ENCODE results near the gene NKAIN2. TPM values are rescaled to one million over a fixed set of nuclear protein-coding genes. Genes with fewer than 3 reads are reported as not detected.

NKAIN2 gene
- total RNA-seq, 1 experiment from 2014 or later, result 2.2 TPM

DNA sequence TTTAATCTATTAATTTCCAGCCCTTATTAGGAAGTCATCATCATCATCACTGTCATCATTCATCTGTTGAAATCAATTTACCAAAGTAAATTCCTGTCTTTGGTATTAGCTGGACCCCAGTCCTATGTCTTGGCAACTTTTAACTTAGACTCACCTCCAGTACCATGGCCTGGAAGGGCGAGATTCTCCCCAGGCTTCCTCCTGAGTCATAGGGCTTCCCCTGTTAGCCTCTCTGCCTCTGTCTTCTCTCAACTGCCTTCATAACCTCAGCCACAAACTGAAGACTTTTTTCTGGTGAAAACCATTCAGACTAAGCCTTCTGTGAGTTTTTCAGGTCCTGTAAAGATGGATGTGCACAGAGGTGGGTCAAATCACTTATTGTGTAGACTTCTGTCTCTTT, 95.0 kb downstream of the NKAIN2 start:
- no peak for DNase-seq (ENCODE audit: low spot score)
- Histone ChIP-seq H3K27ac (ENCODE audit: low read depth, low read length, poor library complexity, severe bottlenecking) (no peak overlapping the region), H3K27me3 (replicated peaks; ENCODE audit: insufficient read depth, low read depth, low read length, poor library complexity) (no peaks in the 10 kb centered on the region), H3K4me3 (ENCODE audit: low read depth, low read length, poor library complexity, severe bottlenecking) (no peak overlapping the region), H3K9me3 (ENCODE audit: low read depth, low read length, poor library complexity, severe bottlenecking) (no peaks in the 10 kb centered on the region), H3K36me3 (ENCODE audit: insufficient read depth, low read length, poor library complexity, severe bottlenecking) (no peaks in the 10 kb centered on the region), H3K4me1 (ENCODE audit: insufficient read depth, low read length, poor library complexity, severe bottlenecking) (no peaks in the 10 kb centered on the region)
- intact Hi-C loops (cut with micrococcal nuclease; ENCODE audit: unreplicated experiment), result no loop called here
- TF ChIP-seq, protein P1, sequence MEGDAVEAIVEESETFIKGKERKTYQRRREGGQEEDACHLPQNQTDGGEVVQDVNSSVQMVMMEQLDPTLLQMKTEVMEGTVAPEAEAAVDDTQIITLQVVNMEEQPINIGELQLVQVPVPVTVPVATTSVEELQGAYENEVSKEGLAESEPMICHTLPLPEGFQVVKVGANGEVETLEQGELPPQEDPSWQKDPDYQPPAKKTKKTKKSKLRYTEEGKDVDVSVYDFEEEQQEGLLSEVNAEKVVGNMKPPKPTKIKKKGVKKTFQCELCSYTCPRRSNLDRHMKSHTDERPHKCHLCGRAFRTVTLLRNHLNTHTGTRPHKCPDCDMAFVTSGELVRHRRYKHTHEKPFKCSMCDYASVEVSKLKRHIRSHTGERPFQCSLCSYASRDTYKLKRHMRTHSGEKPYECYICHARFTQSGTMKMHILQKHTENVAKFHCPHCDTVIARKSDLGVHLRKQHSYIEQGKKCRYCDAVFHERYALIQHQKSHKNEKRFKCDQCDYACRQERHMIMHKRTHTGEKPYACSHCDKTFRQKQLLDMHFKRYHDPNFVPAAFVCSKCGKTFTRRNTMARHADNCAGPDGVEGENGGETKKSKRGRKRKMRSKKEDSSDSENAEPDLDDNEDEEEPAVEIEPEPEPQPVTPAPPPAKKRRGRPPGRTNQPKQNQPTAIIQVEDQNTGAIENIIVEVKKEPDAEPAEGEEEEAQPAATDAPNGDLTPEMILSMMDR (conservative IDR thresholded peaks at IDR 0.05; ENCODE audit: low read depth, low read length), result no peak
- TF ChIP-seq EZH2 (IDR thresholded peaks at IDR 0.05; ENCODE audit: borderline replicate concordance, low read depth, low read length, poor library complexity, severe bottlenecking), result no peak
- CTCF ChIA-PET, result no interaction called here
- BruUV-seq (replicated peaks), result no TSS peak
- POLR2A ChIA-PET (ENCODE audit: low non-redundant PET), result no interaction called here

- no TSS peak for BruUV-seq (replicated peaks)
- Histone ChIP-seq H3K9me3 (ENCODE audit: low read depth, low read length, poor library complexity, severe bottlenecking) (no peaks in the 10 kb centered on the region), H3K27me3 (replicated peaks; ENCODE audit: insufficient read depth, low read depth, low read length, poor library complexity) (no peaks in the 10 kb centered on the region), H3K27ac (ENCODE audit: low read depth, low read length, poor library complexity, severe bottlenecking) (no peak overlapping the region), H3K36me3 (ENCODE audit: insufficient read depth, low read length, poor library complexity, severe bottlenecking) (no peaks in the 10 kb centered on the region), H3K4me1 (ENCODE audit: insufficient read depth, low read length, poor library complexity, severe bottlenecking) (no peaks in the 10 kb centered on the region), H3K4me3 (ENCODE audit: low read depth, low read length, poor library complexity, severe bottlenecking) (no peak overlapping the region)
- ChIA-PET CTCF (no interaction called here), POLR2A (ENCODE audit: low non-redundant PET) (no interaction called here)
- intact Hi-C loops (cut with micrococcal nuclease; ENCODE audit: unreplicated experiment), result no loop called here
- no peak for DNase-seq (ENCODE audit: low spot score)
- TF ChIP-seq, protein P1 (conservative IDR thresholded peaks at IDR 0.05; ENCODE audit: low read depth, low read length), result no peak
- TF ChIP-seq EZH2 (IDR thresholded peaks at IDR 0.05; ENCODE audit: borderline replicate concordance, low read depth, low read length, poor library complexity, severe bottlenecking), result no peak
Observed at GRCh38 chr6:123899745-123900144, 96.1 kb downstream of the NKAIN2 start.

- no peak overlapping the region for H3K27ac ChIP-seq (ENCODE audit: low read depth, low read length, poor library complexity, severe bottlenecking)
- no TSS peak for BruUV-seq (replicated peaks)
- ChIA-PET POLR2A (ENCODE audit: low non-redundant PET) (no interaction called here), CTCF (no interaction called here)
- no peak for DNase-seq (ENCODE audit: low spot score)
- intact Hi-C loops (cut with micrococcal nuclease; ENCODE audit: unreplicated experiment), result no loop called here
- no peaks in the 10 kb centered on the region for H3K36me3 ChIP-seq (ENCODE audit: insufficient read depth, low read length, poor library complexity, severe bottlenecking)
- TF ChIP-seq, protein P1 (conservative IDR thresholded peaks at IDR 0.05; ENCODE audit: low read depth, low read length), result no peak
- H3K9me3 ChIP-seq (ENCODE audit: low read depth, low read length, poor library complexity, severe bottlenecking), result no peaks in the 10 kb centered on the region
- no peaks in the 10 kb centered on the region for H3K4me1 ChIP-seq (ENCODE audit: insufficient read depth, low read length, poor library complexity, severe bottlenecking)
- H3K4me3 ChIP-seq (ENCODE audit: low read depth, low read length, poor library complexity, severe bottlenecking), result no peak overlapping the region
- no peaks in the 10 kb centered on the region for H3K27me3 ChIP-seq (replicated peaks; ENCODE audit: insufficient read depth, low read depth, low read length, poor library complexity)
Observed at GRCh38 chr6:123901436-123901835, 97.8 kb downstream of the NKAIN2 start.
